G401.6 (cell line): Measurements from ENCODE around the gene CCR3.
"Not testable (repeated sequence)": the region's sequence is repeated elsewhere in the genome, so short reads cannot be mapped to it uniquely, and the experiment has no call there.

Experiments
- FAIRE-seq: peaks from 2 replicates; lab custom pipeline; 2012; peaks lifted over from hg19 to GRCh38; lab: Jason Lieb, UNC

The CCR3 gene

DNA sequence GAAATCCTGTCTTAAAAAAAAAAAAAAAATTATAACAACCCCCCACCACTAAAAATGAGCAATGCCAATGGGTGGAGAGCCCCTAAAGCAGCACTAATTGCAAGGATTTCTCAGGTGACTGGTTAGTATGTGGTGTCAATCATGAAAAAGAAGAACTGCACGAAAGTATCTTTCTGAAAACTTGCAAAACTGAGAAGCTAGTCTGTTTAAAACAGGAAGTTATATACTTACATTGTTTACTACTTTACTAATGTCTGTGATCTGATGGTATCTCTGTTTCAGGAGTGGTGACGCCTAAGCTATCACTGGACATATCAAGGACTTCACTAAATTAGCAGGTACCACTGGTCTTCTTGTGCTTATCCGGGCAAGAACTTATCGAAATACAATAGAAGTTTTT is at the start of gene CCR3:
Gene CCR3, plus strand, starts transcription at position 341 of the 400 bp plus-strand sequence. CDS start 22,699 bp downstream, outside the sequence.
- no peak for FAIRE-seq

DNA sequence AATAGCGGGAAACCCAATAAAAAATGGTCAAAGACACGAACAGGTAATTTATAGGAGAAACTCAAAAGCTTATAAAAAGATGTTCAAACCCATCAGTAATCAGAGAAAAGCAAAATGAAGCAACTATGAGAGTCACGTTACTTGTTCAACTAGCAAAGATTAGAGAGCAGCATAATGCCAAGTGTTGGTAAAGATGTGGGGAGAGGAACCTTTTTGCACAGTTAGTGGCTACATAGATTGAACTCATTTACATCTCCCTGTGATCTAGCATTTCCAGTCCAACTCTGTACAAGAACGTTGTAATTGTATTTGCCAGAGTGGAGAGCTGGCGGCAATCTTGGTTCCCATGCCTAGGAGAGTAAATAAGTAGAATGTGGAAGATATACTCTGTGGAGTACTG is 49.3 kb upstream of the CCR3 start:
- no peak for FAIRE-seq

DNA sequence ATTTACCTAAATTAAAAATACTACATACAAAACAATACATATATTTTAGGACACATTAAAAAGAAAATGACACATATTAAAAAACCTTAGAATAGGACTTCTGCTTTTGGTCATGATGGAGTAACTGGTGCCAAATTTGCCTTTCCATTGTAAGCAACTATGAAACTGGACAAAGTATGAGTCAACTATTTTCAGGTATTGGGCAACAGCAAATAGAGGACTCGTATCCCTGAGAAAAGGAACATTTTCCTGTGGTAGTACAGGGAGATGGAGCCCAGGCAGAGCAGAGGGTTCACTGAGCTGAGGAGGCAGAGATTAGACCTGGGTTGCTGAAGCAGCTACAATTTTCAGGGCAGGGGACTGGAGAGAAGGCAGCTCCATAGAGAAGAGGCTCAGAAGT is 48.8 kb upstream of the CCR3 start:
- FAIRE-seq: no peak

- no peak for FAIRE-seq
These were observed 47.2 kb upstream of the CCR3 start for GRCh38 chr3:46194868-46195553.

DNA sequence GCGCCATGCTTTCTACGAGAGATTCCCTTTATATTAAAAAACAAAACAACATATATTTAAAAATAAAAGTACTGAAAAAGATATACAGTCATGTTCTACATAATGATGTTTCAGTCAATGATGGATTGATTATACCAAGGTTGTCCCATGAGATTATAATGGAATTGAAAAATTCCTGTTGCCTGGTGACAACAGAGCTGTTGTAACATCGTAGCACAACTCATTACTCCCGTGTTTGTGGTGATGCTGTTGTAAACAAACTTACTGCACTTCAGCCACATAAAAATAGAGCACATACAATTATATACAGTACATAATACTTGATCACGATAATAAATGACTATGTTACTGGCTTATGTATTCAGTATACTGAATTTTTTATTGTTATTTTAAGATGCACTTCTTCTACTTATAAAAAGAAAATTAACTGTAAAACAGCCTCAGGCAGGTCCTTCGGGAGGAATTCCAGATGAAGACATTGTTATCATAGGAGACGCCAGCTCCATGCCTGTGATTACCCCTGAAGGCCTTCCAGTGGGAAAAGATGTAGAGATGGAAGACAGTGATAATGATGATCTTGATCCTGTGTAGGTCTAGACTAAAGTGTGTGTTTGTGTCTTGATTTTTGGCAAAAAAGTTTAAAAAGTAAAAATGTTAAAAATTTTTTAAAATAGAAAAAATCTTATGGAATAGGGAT is 45.9 kb upstream of the CCR3 start:
- no peak for FAIRE-seq

GRCh38 chr3:46200211-46200610 is 42.0 kb upstream of the CCR3 start:
- no peak for FAIRE-seq

GRCh38 chr3:46200790-46201189 is 41.5 kb upstream of the CCR3 start:
- no peak for FAIRE-seq

DNA sequence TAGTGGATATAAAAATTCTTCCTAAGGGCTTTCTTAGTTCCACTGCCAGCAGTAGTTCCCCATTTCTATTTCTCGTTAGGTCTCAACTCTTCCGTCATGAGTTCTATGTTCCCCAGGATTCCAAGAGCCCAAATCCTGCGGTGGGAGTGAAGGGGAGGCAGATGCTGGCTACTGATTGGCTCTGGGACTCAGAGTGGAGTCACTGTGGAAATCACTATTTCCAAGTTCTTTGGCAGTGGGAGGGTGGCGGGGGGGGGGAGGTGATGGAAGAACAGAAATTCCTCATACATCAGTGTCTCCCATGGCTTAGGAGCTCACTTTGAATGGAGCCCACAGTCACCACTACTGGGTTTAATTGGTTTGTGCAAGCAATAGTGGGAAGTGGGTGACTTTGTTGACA is 39.7 kb upstream of the CCR3 start:
- FAIRE-seq: no peak

GRCh38 chr3:46203681-46204080 is 38.6 kb upstream of the CCR3 start:
- no peak for FAIRE-seq

- FAIRE-seq: no peak
These were observed 36.8 kb upstream of the CCR3 start for GRCh38 chr3:46205286-46205960.

DNA sequence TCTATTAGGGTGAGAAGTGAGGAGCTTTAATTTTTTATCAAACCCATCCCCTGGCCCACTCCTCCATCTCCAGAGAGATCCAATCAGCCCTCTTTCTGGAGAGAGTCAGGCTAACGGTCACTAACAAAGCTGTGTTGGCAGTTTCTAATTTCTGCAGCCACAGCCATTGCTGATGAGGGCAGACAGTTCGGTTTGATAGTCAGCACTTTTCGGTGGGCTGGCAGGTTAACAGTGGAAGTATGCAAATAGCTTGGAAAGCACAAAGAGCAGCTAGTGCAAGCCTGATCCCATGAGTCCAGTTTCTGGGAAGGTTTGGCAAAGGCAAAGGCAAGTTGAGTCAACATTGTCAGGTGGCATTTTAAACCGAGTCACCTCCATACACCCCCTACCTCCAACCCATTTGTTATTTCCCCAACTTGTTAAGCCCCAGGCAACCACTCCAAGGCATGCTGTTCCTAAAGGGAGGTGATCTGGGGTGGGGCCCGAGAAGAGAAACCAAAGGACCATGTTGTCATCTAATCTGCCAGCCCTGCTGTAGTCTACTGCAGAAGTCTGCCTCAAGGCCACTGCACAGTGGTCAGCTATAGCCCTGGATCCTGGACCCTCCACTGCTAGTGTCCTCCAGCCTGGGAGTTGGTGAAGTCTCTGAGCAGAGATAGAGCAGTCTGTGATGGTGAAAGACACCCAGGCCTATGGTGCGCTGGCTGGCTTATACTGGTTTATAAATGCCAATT is 35.8 kb upstream of the CCR3 start:
- FAIRE-seq: no peak

GRCh38 chr3:46207514-46207913 is 34.7 kb upstream of the CCR3 start:
- FAIRE-seq: not testable (repeated sequence)

- no peak for FAIRE-seq
These were observed 34.0 kb upstream of the CCR3 start, which contains the start of gene CCR1 for GRCh38 chr3:46208167-46208704. Gene CCR1, minus strand, starts transcription at chr3:46208313. Its CDS starts 4,000 bp downstream, at chr3:46204313.

DNA sequence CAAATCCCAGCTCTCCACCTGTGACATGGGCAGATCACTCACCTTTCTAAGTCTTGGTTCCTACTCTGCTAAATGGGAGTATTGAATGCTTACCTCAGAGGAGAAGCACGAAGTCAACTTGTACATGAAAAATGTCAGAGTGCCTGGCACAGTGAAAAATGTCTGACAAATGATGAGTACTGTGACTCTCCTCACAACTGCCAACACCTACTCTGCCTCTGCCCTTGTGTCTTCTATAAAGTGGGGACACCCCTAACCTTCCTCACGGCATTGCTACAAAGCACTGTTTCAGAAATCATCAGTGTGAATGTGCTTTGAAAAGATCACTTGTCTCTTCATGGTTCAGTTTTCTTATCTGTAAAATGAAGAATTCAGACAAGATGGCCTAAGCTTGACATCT is 33.2 kb upstream of the CCR3 start:
- FAIRE-seq: no peak

DNA sequence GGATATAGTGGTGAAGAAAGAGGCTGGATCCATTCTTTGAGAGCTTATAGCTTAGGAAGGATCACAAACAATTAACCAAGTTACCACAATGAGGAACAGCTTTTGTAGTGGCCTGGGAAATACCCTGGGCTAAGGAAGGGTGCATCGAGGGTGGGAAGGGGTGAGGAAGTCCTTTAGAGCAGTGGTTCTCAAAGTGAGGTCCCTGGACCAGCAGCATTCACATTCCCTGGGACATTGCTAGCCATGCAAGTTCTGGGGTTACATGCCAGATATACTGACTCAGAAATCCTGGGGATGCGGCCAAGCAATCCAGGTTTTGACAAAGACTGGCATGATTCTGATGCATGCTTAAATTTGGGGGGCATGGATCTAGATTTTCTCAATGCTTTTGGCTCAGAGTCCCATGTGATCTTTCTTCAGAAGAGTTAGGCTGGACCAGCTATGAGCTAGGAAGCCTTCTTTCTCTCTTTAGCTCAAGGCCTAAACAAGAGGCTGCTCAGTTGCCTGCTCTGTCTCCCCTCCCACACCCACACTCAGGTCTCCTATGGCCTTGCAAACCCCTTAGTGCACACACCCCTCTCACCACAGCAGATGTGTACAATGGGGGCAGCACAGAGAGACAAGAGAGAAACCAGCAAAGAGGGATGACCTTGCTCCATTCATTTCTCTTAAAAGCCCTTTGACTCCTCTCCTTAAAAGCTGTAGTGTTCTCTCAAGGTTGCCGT is 32.4 kb upstream of the CCR3 start:
- FAIRE-seq: no peak

DNA sequence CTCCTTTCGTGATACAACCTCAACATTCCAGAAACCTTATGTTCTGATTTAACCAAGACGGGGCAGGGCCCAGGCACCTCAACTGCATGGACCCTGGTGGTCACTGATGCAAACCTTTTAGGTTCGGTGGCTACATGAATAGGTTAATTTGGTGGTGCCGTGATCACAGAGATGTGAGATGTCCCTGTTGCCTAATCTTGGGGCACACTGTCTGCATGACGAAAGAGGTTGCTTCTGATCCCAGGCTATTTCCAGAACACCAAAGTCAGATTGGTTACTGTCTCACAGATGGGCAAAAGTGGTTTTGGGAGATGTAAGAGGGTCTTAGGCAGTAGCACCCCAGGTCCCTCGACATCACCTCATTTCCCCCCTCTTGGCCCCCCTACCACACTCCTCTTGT is 30.2 kb upstream of the CCR3 start:
- FAIRE-seq: no peak

- no peak for FAIRE-seq
These were observed 29.1 kb upstream of the CCR3 start for GRCh38 chr3:46213201-46213600.

DNA sequence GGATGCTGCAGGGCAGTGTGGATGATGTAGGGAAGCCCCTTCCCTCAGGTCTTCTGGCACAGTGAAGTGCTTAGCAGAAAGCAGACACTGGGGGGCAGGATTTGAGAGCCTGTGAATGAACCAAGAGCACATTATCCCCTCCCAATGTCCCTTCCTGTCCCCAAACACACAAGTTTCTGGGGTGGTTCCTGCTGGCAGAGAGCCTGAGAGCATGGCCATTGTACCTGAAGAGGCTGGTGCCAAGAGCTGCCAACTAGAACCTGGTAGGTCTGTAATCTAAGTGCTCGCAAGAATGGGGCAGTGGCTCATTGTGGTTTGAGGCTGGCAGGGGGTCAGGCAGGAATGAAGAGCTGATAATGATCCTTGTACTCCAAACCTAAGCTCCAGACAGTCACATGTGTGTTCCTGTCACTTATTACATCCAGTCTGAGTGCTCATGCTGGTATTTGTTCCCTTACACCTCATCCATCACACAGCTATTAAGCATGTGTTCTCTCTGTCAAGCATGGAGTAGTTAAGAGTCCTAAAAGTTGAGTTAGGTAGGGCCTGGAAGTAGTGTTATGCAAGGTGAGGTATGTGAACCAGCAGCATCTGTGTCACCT is 27.4 kb upstream of the CCR3 start:
- FAIRE-seq: no peak

DNA sequence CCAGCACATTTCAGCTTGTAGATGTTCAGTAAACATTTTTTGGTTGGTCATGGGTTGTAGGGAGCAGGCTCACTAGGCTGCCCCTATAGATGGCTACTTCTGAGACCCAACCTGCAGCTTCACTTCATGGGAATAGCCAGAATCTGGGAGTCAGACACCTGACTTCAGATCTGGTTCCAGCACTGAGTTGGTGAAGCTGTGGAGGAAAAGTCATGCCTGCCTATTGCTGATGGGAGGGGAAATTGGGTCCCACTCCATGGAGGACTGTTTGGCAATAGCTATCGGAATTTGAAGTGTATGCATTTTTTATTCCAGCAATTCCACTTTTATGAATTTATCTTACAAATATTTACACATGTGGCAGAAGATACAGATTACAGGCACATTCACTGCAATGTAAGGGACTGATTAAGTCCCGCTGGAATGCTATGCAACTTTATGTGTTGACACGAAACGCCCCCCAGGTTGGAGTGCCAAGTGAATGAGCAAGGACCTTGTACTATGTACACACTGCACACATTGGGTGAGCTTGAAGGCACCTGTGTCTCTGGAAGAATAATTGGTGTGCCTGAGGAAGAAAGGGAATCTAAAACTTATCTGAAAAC is 26.3 kb upstream of the CCR3 start:
- no peak for FAIRE-seq

DNA sequence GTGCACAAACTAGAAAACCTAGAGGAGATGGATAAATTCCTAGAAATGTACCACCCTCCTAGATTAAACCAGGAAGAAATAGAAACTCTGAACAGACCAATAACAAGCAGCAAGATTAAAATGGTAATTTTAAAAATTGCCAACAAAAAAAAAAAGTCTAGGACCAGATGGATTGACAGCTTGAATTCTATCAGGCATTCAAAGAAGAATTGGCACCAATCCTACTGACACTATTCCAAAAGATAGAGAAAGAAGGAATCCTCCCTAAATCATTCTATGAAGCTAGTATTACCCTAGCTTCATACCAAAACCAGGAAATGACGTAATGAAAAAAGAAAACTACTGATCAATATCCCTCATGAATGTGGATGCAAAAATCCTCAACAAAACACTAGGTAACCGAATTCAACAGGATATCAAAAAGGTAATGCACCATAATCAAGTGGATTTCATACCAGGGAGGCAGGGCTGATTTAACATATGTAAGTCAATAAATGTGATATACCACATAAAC is 24.0 kb upstream of the CCR3 start:
- no peak for FAIRE-seq

- no peak for FAIRE-seq
These were observed 20.9 kb upstream of the CCR3 start for GRCh38 chr3:46221391-46221790.
